GM19023 (cell line): ENCODE data around the gene CTBP2.

ENCODE experiments used
- ATAC-seq: cut with Tn5 transposase; IDR thresholded peaks from one replicate; pipeline ENCODE4 v1.9.1; 2021; ENCODE audit warnings: mild to moderate bottlenecking, moderate library complexity; ENCODE audit not compliant: unreplicated experiment

Gene CTBP2

GRCh38 chr10:125159932-125160855 is at the start of gene CTBP2:
Gene CTBP2, minus strand, starts transcription at chr10:125160563.
- ATAC-seq = no peak

- no peak for ATAC-seq
Observed at GRCh38 chr10:125209591-125210355, 49.4 kb upstream of the CTBP2 start.

GRCh38 chr10:125208854-125209565 is 48.6 kb upstream of the CTBP2 start:
- ATAC-seq = no peak

GRCh38 chr10:125206623-125207022 is 46.3 kb upstream of the CTBP2 start:
- ATAC-seq = no peak

- ATAC-seq = no peak
Observed at GRCh38 chr10:125205431-125205830, 45.1 kb upstream of the CTBP2 start.

GRCh38 chr10:125204400-125204799 is 44.0 kb upstream of the CTBP2 start:
- no peak for ATAC-seq

- ATAC-seq = no peak
Observed at GRCh38 chr10:125203186-125203800, 42.9 kb upstream of the CTBP2 start.

- no peak for ATAC-seq
Observed at GRCh38 chr10:125201791-125202622, 41.6 kb upstream of the CTBP2 start.

- ATAC-seq = peak; percentile 87
Observed at GRCh38 chr10:125201108-125201524, 40.8 kb upstream of the CTBP2 start.

- no peak for ATAC-seq
Observed at GRCh38 chr10:125200396-125200795, 40.0 kb upstream of the CTBP2 start.

- ATAC-seq = no peak
Observed at GRCh38 chr10:125199270-125199669, 38.9 kb upstream of the CTBP2 start.

- ATAC-seq = no peak
Observed at GRCh38 chr10:125194814-125195213, 34.5 kb upstream of the CTBP2 start.

GRCh38 chr10:125193306-125193877 is 33.0 kb upstream of the CTBP2 start:
- ATAC-seq = no peak

- ATAC-seq = no peak
Observed at GRCh38 chr10:125192620-125193019, 32.3 kb upstream of the CTBP2 start.

GRCh38 chr10:125192005-125192404 is 31.6 kb upstream of the CTBP2 start:
- no peak for ATAC-seq

- ATAC-seq = no peak
Observed at GRCh38 chr10:125190946-125191345, 30.6 kb upstream of the CTBP2 start.

GRCh38 chr10:125190414-125190813 is 30.1 kb upstream of the CTBP2 start:
- ATAC-seq = no peak

- ATAC-seq = no peak
Observed at GRCh38 chr10:125189162-125189561, 28.8 kb upstream of the CTBP2 start.
